ENCODE results near the gene CGB5.

DNA sequence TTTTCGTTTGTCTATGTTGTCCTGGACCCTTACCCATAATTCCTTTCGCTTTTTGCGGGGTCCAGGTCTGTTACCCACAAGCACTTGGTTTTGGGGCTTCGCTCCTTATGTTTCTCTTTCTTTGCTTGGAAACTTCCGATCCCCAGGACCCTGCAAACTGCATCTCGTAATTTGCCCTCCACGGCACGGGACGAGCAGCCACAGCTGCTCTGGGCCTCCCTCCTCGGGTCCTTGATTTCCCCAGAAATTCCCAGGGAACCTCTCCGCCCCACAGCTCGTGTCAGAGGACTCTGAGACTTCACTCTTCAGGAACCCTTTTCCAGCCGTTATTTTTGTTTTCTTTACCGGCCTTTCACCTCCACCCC, 42.2 kb downstream of the CGB5 start:
- TF ChIP-seq, protein P1, sequence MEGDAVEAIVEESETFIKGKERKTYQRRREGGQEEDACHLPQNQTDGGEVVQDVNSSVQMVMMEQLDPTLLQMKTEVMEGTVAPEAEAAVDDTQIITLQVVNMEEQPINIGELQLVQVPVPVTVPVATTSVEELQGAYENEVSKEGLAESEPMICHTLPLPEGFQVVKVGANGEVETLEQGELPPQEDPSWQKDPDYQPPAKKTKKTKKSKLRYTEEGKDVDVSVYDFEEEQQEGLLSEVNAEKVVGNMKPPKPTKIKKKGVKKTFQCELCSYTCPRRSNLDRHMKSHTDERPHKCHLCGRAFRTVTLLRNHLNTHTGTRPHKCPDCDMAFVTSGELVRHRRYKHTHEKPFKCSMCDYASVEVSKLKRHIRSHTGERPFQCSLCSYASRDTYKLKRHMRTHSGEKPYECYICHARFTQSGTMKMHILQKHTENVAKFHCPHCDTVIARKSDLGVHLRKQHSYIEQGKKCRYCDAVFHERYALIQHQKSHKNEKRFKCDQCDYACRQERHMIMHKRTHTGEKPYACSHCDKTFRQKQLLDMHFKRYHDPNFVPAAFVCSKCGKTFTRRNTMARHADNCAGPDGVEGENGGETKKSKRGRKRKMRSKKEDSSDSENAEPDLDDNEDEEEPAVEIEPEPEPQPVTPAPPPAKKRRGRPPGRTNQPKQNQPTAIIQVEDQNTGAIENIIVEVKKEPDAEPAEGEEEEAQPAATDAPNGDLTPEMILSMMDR (conservative IDR thresholded peaks at IDR 0.05; ENCODE audit: low read length), result no peak
- TF ChIP-seq EZH2phosphoT487 (IDR thresholded peaks at IDR 0.05; ENCODE audit: borderline replicate concordance), result no peak

Data from Loucy (cell line).